Esophagus muscularis mucosa (tissue), 4 donors: Measurements from ENCODE around the gene PTPRD. TPM values are rescaled to one million over a fixed set of nuclear protein-coding genes. Genes with fewer than 3 reads are reported as not detected.

Experiments used
- DNase-seq: peaks from one replicate; pipeline ENCODE4 v3.0.0-alpha.2; 2017; ENCODE audit errors: extremely low spot score
- H3K27ac ChIP-seq, 4 donors: fragments of 200-600 bp; sonication (generic); replicated peaks in 1 of 4; 1 replicate in 3 of 4; 2 replicates in 1 of 4; pipeline ENCODE4 v1.5.1; 2016 to 2019; ENCODE audit warnings: mild to moderate bottlenecking in 1 of 4
- H3K27me3 ChIP-seq, 4 donors: fragments of 200-600 bp; sonication (generic); one replicate each; pipeline versions ENCODE4 v1.5.1 to v1.6.0; 2016 to 2019
- H3K36me3 ChIP-seq, 4 donors: fragments of 200-600 bp; sonication (generic); one replicate each; pipeline ENCODE4 v1.5.1; 2016 to 2019
- H3K4me1 ChIP-seq, 4 donors: fragments of 200-600 bp; sonication (generic); one replicate each; pipeline ENCODE4 v1.5.1; 2016 to 2019
- H3K4me3 ChIP-seq, 4 donors: fragments of 200-600 bp; sonication (generic); 1 replicate in 2 of 4; 2 replicates in 2 of 4; pipeline ENCODE4 v1.5.1; 2016 to 2019; ENCODE audit warnings: mild to moderate bottlenecking in 4 of 4, moderate library complexity in 1 of 4
- H3K9me3 ChIP-seq, 4 donors: fragments of 200-600 bp; sonication (generic); 1 replicate in 3 of 4; 2 replicates in 1 of 4; pipeline ENCODE4 v1.5.1; 2016 to 2019
- EP300 ChIP-seq: sonication (generic); formaldehyde crosslinking; IDR thresholded peaks from one replicate; pipeline ENCODE4 v1.6.1; 2017; ENCODE audit warnings: antibody characterized with exemption
- POLR2A ChIP-seq: fragments of 450-650 bp; IDR thresholded peaks from one replicate; pipeline ENCODE4 v1.6.1; 2017; ENCODE audit warnings: antibody characterized with exemption, moderate library complexity, mild to moderate bottlenecking, low read depth
- POLR2AphosphoS5 ChIP-seq, 2 donors: sonication (generic); formaldehyde crosslinking; IDR thresholded peaks; one replicate each; pipeline ENCODE4 v1.6.1; 2017; ENCODE audit warnings: antibody characterized with exemption in 2 of 2
- WGBS: methylation state at CpG from one replicate; pipeline ENCODE4 v1.1.5; 2018; 5-methylcytosine and 5-hydroxymethylcytosine counted together
- intact Hi-C: fragments of 100-400 bp; cut with DNase I; formaldehyde crosslinking; loops from one replicate; pipeline ENCODE4 v1.15.1; 2023
- total RNA-seq, 4 donors: library from RNA; depleted of rRNA; stranded (reverse); fragments of >200 nt; gene quantifications; one replicate each; pipeline versions ENCODE4 v1.1.0 to v1.2.1, GENCODE V29; 2016
- TF ChIP-seq, protein P1 (sequence below), 3 experiments: fragments of 200-600 bp in 2 of 3; fragments of 450-650 bp in 1 of 3; sonication (generic) in 2 of 3; IDR thresholded peaks; one replicate each; pipeline ENCODE4 v1.5.1; 2017 to 2019; ENCODE audit warnings: antibody characterized with exemption in 3 of 3, mild to moderate bottlenecking in 2 of 3, moderate library complexity in 1 of 3

Gene PTPRD
- total RNA-seq, 4 donors from 2014 or later, result 4.1 to 6.6 (median 5.0) TPM

DNA sequence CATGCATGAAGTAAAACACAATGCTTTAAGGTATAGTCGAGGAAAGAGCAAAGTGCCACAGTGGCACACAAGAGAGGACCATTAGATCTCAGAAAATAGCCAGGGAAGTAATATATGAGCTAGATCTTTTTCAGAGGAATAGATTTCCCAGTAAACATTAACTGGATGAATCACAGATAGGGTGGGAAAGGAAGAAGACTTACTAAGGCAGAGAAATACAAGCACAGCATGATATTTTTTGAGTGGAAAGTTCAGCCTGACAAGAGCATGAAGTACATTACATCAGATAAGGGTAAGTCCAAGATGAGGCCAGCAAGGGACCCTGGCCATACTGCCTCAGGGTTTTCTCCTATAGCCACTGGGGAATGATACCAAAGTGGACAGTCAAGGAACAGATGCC, 2008.6 kb downstream of the PTPRD start:
- TF ChIP-seq POLR2AphosphoS5 (IDR thresholded peaks at IDR 0.05), result no peak
- no peak for TF ChIP-seq POLR2A
- TF ChIP-seq, protein P1, sequence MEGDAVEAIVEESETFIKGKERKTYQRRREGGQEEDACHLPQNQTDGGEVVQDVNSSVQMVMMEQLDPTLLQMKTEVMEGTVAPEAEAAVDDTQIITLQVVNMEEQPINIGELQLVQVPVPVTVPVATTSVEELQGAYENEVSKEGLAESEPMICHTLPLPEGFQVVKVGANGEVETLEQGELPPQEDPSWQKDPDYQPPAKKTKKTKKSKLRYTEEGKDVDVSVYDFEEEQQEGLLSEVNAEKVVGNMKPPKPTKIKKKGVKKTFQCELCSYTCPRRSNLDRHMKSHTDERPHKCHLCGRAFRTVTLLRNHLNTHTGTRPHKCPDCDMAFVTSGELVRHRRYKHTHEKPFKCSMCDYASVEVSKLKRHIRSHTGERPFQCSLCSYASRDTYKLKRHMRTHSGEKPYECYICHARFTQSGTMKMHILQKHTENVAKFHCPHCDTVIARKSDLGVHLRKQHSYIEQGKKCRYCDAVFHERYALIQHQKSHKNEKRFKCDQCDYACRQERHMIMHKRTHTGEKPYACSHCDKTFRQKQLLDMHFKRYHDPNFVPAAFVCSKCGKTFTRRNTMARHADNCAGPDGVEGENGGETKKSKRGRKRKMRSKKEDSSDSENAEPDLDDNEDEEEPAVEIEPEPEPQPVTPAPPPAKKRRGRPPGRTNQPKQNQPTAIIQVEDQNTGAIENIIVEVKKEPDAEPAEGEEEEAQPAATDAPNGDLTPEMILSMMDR (IDR thresholded peaks at IDR 0.05), result no peak
- Histone ChIP-seq H3K36me3 (no peaks in the 10 kb centered on the region), H3K9me3 (no peaks in the 10 kb centered on the region), H3K27me3 (no peaks in the 10 kb centered on the region), H3K27ac (no peak overlapping the region), H3K4me3 (no peak overlapping the region), H3K4me1 (peaks cover 0 to 5% (median 0%) of the 10 kb centered on the region in 4 donors)
- intact Hi-C loops, result no loop called here
- no peak for DNase-seq
- WGBS, result 77% methylated on average over 1 of the region's 1 CpG

DNA sequence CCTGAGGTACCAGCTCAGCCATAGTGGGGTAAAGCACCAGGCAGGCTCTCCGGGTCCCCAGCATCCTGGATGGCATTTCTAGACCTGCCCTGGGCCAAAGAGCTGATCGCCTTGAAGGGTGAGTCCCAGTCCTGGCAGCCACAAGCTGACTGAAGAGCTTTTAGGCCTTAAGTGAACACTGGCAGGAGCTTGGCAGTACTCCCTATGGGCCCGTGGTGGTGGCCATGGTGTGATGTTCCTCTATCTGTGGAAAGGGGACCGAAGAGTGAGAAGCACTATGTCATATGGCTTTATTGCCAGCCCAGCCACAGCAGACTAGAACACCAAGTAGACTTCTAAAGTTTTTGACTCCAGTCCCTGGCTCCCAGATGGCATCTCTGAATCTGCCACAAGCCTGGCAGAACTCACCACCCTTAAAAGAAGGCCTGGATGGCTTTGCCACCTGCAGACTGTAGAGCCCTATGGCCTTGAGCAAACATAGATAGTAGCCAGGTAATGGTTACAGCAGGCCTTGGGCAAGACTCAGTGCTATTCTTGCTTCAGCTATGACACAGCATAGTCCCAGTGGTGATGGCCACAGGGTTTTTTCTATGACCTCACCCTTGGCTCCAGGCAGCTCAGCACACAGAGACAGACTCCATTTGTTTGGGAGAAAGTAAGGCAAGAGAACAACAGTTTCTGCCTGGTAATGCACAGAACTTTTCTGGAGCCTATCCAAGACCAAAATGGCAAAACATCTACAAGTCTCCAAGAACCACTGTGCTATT, 2011.7 kb downstream of the PTPRD start:
- Histone ChIP-seq H3K9me3 (no peaks in the 10 kb centered on the region), H3K4me1 (peaks cover 0 to 5% (median 0%) of the 10 kb centered on the region in 4 donors), H3K27me3 (no peaks in the 10 kb centered on the region), H3K4me3 (no peak overlapping the region), H3K27ac (no peak overlapping the region), H3K36me3 (no peaks in the 10 kb centered on the region)
- no peak for DNase-seq
- WGBS, result 92% methylated on average over 4 of the region's 4 CpGs
- TF ChIP-seq POLR2A (no peak), EP300 (no peak), POLR2AphosphoS5 (IDR thresholded peaks at IDR 0.05) (no peak)
- TF ChIP-seq, protein P1 (IDR thresholded peaks at IDR 0.05), result no peak
- intact Hi-C loops, result no loop called here

DNA sequence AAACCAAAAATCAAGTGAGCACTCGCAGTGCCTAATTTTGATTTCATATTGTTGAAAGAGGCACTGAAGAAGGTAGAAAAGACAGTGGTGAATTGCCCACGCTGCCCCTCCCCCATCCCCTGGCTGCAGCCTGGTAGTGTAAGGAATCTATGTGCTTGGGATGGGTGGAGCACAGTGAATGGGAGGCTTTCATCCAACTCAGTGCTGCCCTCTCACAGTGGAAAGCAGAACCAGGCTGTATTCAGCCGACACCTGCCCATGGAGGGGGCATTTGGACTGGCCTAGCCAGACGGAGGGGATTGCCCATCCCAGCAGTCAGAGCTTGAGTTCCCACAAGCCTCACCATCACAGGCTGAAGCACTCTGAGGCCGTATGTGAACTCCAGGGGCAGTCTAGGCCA, 2012.9 kb downstream of the PTPRD start:
- no peak for DNase-seq
- WGBS, result 97% methylated on average over 5 of the region's 5 CpGs
- no peak overlapping the region for H3K27ac ChIP-seq
- H3K36me3 ChIP-seq, result no peaks in the 10 kb centered on the region
- intact Hi-C loops, result no loop called here
- TF ChIP-seq POLR2AphosphoS5 (IDR thresholded peaks at IDR 0.05), result no peak
- TF ChIP-seq, protein P1 (IDR thresholded peaks at IDR 0.05), result no peak
- TF ChIP-seq EP300, result no peak
- TF ChIP-seq POLR2A, result no peak
- H3K27me3 ChIP-seq, result no peaks in the 10 kb centered on the region
- peaks cover 0 to 5% (median 0%) of the 10 kb centered on the region in 4 donors for H3K4me1 ChIP-seq
- no peaks in the 10 kb centered on the region for H3K9me3 ChIP-seq
- no peak overlapping the region for H3K4me3 ChIP-seq

GRCh38 chr9:8589476-8589875, 2023.3 kb downstream of the PTPRD start:
- Histone ChIP-seq H3K4me1 (no peaks in the 10 kb centered on the region), H3K36me3 (no peaks in the 10 kb centered on the region), H3K27me3 (no peaks in the 10 kb centered on the region), H3K4me3 (no peak overlapping the region), H3K9me3 (peaks cover 0 to 3% (median 0%) of the 10 kb centered on the region in 4 donors), H3K27ac (no peak overlapping the region)
- TF ChIP-seq POLR2AphosphoS5 (IDR thresholded peaks at IDR 0.05) (no peak), EP300 (no peak), POLR2A (no peak)
- TF ChIP-seq, protein P1 (IDR thresholded peaks at IDR 0.05), result no peak
- no peak for DNase-seq
- intact Hi-C loops, result no loop called here
- WGBS, result 94% methylated on average over 4 of the region's 4 CpGs
